ENCODE data around the gene IRAK3. TPM values are rescaled to one million over a fixed set of nuclear protein-coding genes. Genes with fewer than 3 reads are reported as not detected.

IRAK3 gene
- total RNA-seq, 1 donor from 2014 or later, result 4.9 TPM

DNA sequence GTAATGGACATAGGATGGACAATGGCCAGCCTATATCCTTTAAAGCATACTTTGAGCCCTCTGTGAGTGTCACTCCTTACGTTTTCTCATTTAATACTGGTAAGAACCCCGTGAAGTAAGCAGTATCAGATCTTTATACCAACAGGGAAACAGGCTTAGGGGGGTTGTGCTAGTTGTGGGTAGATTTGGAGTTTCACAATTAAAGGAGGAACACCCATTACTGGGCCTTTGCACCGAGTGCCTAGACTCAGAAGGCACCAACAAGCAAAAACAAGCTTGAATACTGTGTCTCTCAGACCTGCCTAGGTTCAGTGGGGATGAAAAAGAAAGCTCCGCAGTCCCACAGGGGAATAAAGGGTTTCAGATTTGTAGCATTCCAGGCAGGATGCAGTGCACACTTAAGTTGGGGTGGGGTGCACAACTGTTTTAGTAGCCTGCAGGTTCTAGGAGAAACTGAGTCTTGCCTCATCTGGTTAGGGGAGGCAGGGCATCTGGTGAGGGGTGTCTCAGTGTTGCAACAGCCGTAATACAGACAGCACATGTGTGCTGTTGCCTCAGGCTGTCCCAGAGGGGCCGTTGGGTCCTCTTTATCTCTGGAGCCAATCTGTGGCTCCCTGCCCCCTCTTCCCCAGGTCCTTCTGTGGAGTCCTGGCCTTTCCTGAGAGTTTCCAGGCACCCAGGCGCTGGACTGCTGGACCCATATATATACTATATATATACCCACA, 51.2 kb downstream of the IRAK3 start:
- H3K27me3 Mint-ChIP-seq (ENCODE audit: unreplicated experiment), result peaks cover 2% of the 10 kb centered on the region
- TF ChIP-seq, protein P1, sequence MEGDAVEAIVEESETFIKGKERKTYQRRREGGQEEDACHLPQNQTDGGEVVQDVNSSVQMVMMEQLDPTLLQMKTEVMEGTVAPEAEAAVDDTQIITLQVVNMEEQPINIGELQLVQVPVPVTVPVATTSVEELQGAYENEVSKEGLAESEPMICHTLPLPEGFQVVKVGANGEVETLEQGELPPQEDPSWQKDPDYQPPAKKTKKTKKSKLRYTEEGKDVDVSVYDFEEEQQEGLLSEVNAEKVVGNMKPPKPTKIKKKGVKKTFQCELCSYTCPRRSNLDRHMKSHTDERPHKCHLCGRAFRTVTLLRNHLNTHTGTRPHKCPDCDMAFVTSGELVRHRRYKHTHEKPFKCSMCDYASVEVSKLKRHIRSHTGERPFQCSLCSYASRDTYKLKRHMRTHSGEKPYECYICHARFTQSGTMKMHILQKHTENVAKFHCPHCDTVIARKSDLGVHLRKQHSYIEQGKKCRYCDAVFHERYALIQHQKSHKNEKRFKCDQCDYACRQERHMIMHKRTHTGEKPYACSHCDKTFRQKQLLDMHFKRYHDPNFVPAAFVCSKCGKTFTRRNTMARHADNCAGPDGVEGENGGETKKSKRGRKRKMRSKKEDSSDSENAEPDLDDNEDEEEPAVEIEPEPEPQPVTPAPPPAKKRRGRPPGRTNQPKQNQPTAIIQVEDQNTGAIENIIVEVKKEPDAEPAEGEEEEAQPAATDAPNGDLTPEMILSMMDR (IDR thresholded peaks at IDR 0.05; ENCODE audit: unreplicated experiment), result no peak
- DNase-seq (ENCODE audit: low spot score), result no peak
- H3K9me3 Mint-ChIP-seq (ENCODE audit: unreplicated experiment), result no peaks in the 10 kb centered on the region
- H3K4me3 Mint-ChIP-seq (ENCODE audit: unreplicated experiment), result no peak overlapping the region
- H3K27ac Mint-ChIP-seq (ENCODE audit: unreplicated experiment), result no peak overlapping the region
- H3K4me1 Mint-ChIP-seq (ENCODE audit: unreplicated experiment), result no peaks in the 10 kb centered on the region
- H3K36me3 Mint-ChIP-seq (ENCODE audit: low read depth, unreplicated experiment), result no peaks in the 10 kb centered on the region

DNA sequence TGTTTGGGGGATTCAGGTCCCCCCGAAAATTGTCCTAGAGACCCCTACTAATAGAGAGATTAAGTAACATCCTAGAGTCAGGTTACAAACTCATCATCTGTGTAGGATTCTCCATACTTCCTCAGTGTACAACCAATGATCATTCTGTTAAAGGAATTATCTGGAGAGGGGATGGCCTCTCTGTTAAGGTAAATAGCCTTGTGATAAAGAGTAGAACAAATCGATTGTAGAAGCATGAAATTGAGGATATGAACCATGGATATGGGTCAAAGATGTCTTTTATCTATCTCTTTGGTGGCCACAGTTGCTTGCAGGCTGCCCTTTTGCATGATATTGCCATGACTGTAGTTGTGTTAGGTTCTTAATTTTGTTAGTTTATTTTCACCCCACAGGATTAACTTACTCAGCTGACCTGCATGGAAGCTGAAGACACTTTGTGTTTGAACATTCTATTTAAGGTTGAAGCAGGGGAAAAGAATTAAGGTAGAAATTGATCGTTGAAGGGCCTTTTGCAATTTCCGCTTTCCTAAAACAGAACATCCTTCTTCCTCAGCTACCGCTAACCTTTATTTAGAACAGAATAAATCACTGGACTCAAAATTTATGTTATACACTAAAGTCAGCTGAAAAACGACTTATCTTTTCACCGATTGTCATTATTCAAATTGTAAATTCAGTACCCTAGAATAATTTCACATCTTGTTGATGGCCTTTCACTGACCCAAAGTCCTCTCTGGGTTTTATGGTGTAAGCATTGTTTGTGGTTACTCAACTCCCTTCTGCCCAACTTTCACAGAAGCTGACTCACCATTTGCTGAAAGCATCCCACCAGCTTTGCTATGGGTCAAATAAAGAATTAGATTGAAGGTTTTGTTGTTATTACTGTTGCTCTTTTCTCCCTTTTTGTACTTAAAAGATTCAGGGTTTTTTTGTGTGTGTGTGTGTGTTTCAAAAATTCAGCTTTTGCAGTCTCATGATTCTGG, 52.3 kb downstream of the IRAK3 start:
- TF ChIP-seq, protein P1 (IDR thresholded peaks at IDR 0.05; ENCODE audit: unreplicated experiment), result no peak
- no peak overlapping the region for H3K4me3 Mint-ChIP-seq (ENCODE audit: unreplicated experiment)
- DNase-seq (ENCODE audit: low spot score), result no peak
- H3K27me3 Mint-ChIP-seq (ENCODE audit: unreplicated experiment), result no peaks in the 10 kb centered on the region
- no peak overlapping the region for H3K27ac Mint-ChIP-seq (ENCODE audit: unreplicated experiment)
- no peaks in the 10 kb centered on the region for H3K4me1 Mint-ChIP-seq (ENCODE audit: unreplicated experiment)
- H3K9me3 Mint-ChIP-seq (ENCODE audit: unreplicated experiment), result no peaks in the 10 kb centered on the region
- H3K36me3 Mint-ChIP-seq (ENCODE audit: low read depth, unreplicated experiment), result peaks cover 5% of the 10 kb centered on the region

DNA sequence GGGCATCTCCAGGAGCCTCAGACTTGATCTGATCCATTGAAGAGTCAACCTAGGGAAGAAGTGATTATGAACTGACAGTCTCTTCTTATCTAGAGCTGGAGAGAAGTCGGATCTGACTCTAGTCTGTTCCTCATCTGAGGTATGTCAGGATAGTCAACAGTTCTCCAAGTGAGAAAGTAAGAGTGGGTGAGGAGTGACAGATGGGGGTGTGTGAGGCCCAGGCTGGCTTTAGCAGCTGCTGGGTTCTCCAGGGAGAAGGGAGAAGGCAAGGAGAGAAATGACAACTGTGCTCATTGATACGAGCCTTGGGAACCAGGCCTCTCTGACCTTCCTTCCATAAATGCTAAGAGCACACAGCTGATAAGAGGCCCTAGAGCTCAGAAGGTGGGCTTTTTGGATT, 53.3 kb downstream of the IRAK3 start:
- H3K36me3 Mint-ChIP-seq (ENCODE audit: low read depth, unreplicated experiment), result peaks cover 5% of the 10 kb centered on the region
- H3K27ac Mint-ChIP-seq (ENCODE audit: unreplicated experiment), result no peak overlapping the region
- H3K4me3 Mint-ChIP-seq (ENCODE audit: unreplicated experiment), result no peak overlapping the region
- no peaks in the 10 kb centered on the region for H3K9me3 Mint-ChIP-seq (ENCODE audit: unreplicated experiment)
- TF ChIP-seq, protein P1 (IDR thresholded peaks at IDR 0.05; ENCODE audit: unreplicated experiment), result no peak
- H3K4me1 Mint-ChIP-seq (ENCODE audit: unreplicated experiment), result no peaks in the 10 kb centered on the region
- H3K27me3 Mint-ChIP-seq (ENCODE audit: unreplicated experiment), result no peaks in the 10 kb centered on the region
- no peak for DNase-seq (ENCODE audit: low spot score)

DNA sequence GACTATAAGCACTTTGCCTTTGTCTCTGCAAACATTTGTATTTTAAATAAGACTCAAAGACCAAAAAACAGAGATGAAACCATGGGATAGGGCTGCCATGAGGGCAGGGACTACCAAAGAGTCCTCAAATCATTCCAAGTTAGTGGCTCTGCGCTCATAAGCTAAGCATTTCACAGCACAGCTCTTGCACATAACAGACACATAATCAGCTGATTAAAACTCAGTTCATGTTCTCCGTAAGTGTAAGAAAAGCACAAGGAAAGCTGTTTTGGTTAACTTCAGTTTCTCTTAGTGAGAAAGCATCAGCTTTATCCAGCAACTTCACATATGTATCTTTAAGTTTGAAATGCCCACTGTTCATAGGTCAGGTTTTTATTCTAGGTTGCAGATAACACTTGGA, 54.9 kb downstream of the IRAK3 start:
- no peak for DNase-seq (ENCODE audit: low spot score)
- H3K4me3 Mint-ChIP-seq (ENCODE audit: unreplicated experiment), result no peak overlapping the region
- H3K27ac Mint-ChIP-seq (ENCODE audit: unreplicated experiment), result no peak overlapping the region
- H3K27me3 Mint-ChIP-seq (ENCODE audit: unreplicated experiment), result no peaks in the 10 kb centered on the region
- H3K36me3 Mint-ChIP-seq (ENCODE audit: low read depth, unreplicated experiment), result peaks cover 5% of the 10 kb centered on the region
- TF ChIP-seq, protein P1 (IDR thresholded peaks at IDR 0.05; ENCODE audit: unreplicated experiment), result no peak
- no peaks in the 10 kb centered on the region for H3K4me1 Mint-ChIP-seq (ENCODE audit: unreplicated experiment)
- H3K9me3 Mint-ChIP-seq (ENCODE audit: unreplicated experiment), result no peaks in the 10 kb centered on the region
